Right lobe of liver (tissue), 4 donors: Measurements from ENCODE around the gene CNOT4.

Experiments used
- POLR2A ChIP-seq: fragments of 450-650 bp; IDR thresholded peaks from one replicate; pipeline ENCODE4 v1.6.1; 2017; ENCODE audit warnings: antibody characterized with exemption, mild to moderate bottlenecking
- TF ChIP-seq, protein P1 (sequence below), 4 donors: fragments of 200-600 bp in 3 of 4; fragments of 450-650 bp in 1 of 4; IDR thresholded peaks; one replicate each; pipeline versions ENCODE4 v1.5.1 to v1.8.0; 2016 to 2022; ENCODE audit warnings: antibody characterized with exemption in 4 of 4, mild to moderate bottlenecking in 2 of 4
- donor health status: DM: no; HTN: no; CAD: no.
- donor health status: DM: no; HTN: no; CAD: no.
- donor health status: DM: no; HTN: yes; CAD: no.

GRCh38 chr7:135391514-135391913 lies 118.4 kb downstream of the CNOT4 start:
- TF ChIP-seq, protein P1, sequence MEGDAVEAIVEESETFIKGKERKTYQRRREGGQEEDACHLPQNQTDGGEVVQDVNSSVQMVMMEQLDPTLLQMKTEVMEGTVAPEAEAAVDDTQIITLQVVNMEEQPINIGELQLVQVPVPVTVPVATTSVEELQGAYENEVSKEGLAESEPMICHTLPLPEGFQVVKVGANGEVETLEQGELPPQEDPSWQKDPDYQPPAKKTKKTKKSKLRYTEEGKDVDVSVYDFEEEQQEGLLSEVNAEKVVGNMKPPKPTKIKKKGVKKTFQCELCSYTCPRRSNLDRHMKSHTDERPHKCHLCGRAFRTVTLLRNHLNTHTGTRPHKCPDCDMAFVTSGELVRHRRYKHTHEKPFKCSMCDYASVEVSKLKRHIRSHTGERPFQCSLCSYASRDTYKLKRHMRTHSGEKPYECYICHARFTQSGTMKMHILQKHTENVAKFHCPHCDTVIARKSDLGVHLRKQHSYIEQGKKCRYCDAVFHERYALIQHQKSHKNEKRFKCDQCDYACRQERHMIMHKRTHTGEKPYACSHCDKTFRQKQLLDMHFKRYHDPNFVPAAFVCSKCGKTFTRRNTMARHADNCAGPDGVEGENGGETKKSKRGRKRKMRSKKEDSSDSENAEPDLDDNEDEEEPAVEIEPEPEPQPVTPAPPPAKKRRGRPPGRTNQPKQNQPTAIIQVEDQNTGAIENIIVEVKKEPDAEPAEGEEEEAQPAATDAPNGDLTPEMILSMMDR (IDR thresholded peaks at IDR 0.05), result no peak
- no peak for TF ChIP-seq POLR2A
